ENCODE results near the gene BCAS1.

DNA sequence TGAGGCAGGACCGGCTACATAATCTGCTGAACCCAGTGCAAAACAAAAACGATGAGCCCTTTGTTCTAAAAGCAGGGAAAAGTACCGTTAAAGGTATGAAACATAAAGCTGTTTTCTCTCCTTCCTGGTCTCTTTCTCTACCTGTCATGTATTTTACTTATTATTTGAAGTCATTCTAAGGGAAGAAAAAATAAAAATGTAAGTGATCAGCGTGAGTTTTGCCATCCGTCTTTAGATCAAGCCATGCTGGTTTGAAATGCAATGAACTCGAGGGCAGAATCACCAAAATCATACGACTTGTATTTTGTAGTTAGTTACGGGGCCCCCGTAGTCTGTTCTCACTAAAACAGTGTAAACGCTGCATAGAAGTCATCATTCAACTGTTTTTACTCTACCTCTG, 2.9 kb upstream of the BCAS1 start:
- TF ChIP-seq CTCF (IDR thresholded peaks at IDR 0.05) (no peak), EZH2 (IDR thresholded peaks at IDR 0.05; ENCODE audit: borderline replicate concordance, insufficient read depth, low read depth, low read length, poor library complexity, severe bottlenecking) (no peak)

All from B cell (primary cell).